ENCODE data around the gene CANT1. TPM values are rescaled to one million over a fixed set of nuclear protein-coding genes. Genes with fewer than 3 reads are reported as not detected.
"Not testable (repeated sequence)": the region's sequence is repeated elsewhere in the genome, so short reads cannot be mapped to it uniquely, and the experiment has no call there.

The CANT1 gene
- total RNA-seq, 1 experiment from 2014 or later = 106 TPM

- Histone ChIP-seq H3K27ac (no peak overlapping the region), H3K4me3 (no peak overlapping the region), H3K9me3 (replicated peaks) (no peaks in the 10 kb centered on the region), H3K27me3 (replicated peaks) (no peaks in the 10 kb centered on the region), H3K36me3 (no peaks in the 10 kb centered on the region), H3K4me1 (replicated peaks) (peaks cover 30% of the 10 kb centered on the region)
- DNase-seq (ENCODE audit: low read depth in 1 of 2, low spot score in 2 of 2) = no peak
These were observed 49.8 kb downstream of the CANT1 start for GRCh38 chr17:78959803-78960202.

- H3K36me3 ChIP-seq = no peaks in the 10 kb centered on the region
- H3K9me3 ChIP-seq (replicated peaks) = no peaks in the 10 kb centered on the region
- H3K27ac ChIP-seq = 0 out of 2 replicates have a peak overlapping the region, but pooled peaks have one; percentile 10
- peak in 1 of 2 experiments; percentile 54 for DNase-seq (ENCODE audit: low read depth in 1 of 2, low spot score in 2 of 2)
- no peak overlapping the region for H3K4me3 ChIP-seq
- H3K27me3 ChIP-seq (replicated peaks) = no peaks in the 10 kb centered on the region
- H3K4me1 ChIP-seq (replicated peaks) = peaks cover 30% of the 10 kb centered on the region
These were observed 50.9 kb downstream of the CANT1 start for GRCh38 chr17:78958641-78959127.

- Histone ChIP-seq H3K4me1 (replicated peaks) (peaks cover 30% of the 10 kb centered on the region), H3K27ac (no peak overlapping the region), H3K27me3 (replicated peaks) (no peaks in the 10 kb centered on the region), H3K4me3 (no peak overlapping the region), H3K36me3 (no peaks in the 10 kb centered on the region), H3K9me3 (replicated peaks) (no peaks in the 10 kb centered on the region)
- DNase-seq (ENCODE audit: low read depth in 1 of 2, low spot score in 2 of 2) = peak; percentile 30 to 68
These were observed 52.4 kb downstream of the CANT1 start for GRCh38 chr17:78957128-78957527.

GRCh38 chr17:78956254-78956653 lies 53.3 kb downstream of the CANT1 start:
- H3K36me3 ChIP-seq = no peaks in the 10 kb centered on the region
- DNase-seq (ENCODE audit: low read depth in 1 of 2, low spot score in 2 of 2) = no peak
- H3K27ac ChIP-seq = no peak overlapping the region
- no peak overlapping the region for H3K4me3 ChIP-seq
- H3K9me3 ChIP-seq (replicated peaks) = peaks cover 3% of the 10 kb centered on the region
- H3K27me3 ChIP-seq (replicated peaks) = no peaks in the 10 kb centered on the region
- peaks cover 36% of the 10 kb centered on the region for H3K4me1 ChIP-seq (replicated peaks)

GRCh38 chr17:78954684-78955083 lies 54.9 kb downstream of the CANT1 start:
- Histone ChIP-seq H3K27ac (no peak overlapping the region), H3K4me3 (no peak overlapping the region), H3K27me3 (replicated peaks) (no peaks in the 10 kb centered on the region), H3K4me1 (replicated peaks) (peaks cover 36% of the 10 kb centered on the region), H3K9me3 (replicated peaks) (peaks cover 16% of the 10 kb centered on the region), H3K36me3 (no peaks in the 10 kb centered on the region)
- no peak for DNase-seq (ENCODE audit: low read depth in 1 of 2, low spot score in 2 of 2)

- H3K27ac ChIP-seq = no peak overlapping the region
- peaks cover 16% of the 10 kb centered on the region for H3K9me3 ChIP-seq (replicated peaks)
- H3K36me3 ChIP-seq = no peaks in the 10 kb centered on the region
- peaks cover 33% of the 10 kb centered on the region for H3K4me1 ChIP-seq (replicated peaks)
- no peaks in the 10 kb centered on the region for H3K27me3 ChIP-seq (replicated peaks)
- H3K4me3 ChIP-seq = no peak overlapping the region
- DNase-seq (ENCODE audit: low read depth in 1 of 2, low spot score in 2 of 2) = peak in 1 of 2 experiments; percentile 49
These were observed 55.9 kb downstream of the CANT1 start for GRCh38 chr17:78953356-78954350.

GRCh38 chr17:78952706-78953105 lies 56.9 kb downstream of the CANT1 start:
- H3K36me3 ChIP-seq = no peaks in the 10 kb centered on the region
- no peak overlapping the region for H3K4me3 ChIP-seq
- H3K4me1 ChIP-seq (replicated peaks) = peaks cover 31% of the 10 kb centered on the region
- H3K9me3 ChIP-seq (replicated peaks) = peaks cover 16% of the 10 kb centered on the region
- no peaks in the 10 kb centered on the region for H3K27me3 ChIP-seq (replicated peaks)
- no peak overlapping the region for H3K27ac ChIP-seq
- DNase-seq (ENCODE audit: low read depth in 1 of 2, low spot score in 2 of 2) = peak in 1 of 2 experiments; percentile 52

- peak; percentile 41 to 60 for DNase-seq (ENCODE audit: low read depth in 1 of 2, low spot score in 2 of 2)
- Histone ChIP-seq H3K9me3 (replicated peaks) (peaks cover 16% of the 10 kb centered on the region), H3K4me1 (replicated peaks) (peaks cover 32% of the 10 kb centered on the region), H3K27me3 (replicated peaks) (no peaks in the 10 kb centered on the region), H3K27ac (peak overlapping the region; percentile 20; the same call in 1 of the 2 replicates), H3K4me3 (no peak overlapping the region), H3K36me3 (no peaks in the 10 kb centered on the region)
These were observed 57.5 kb downstream of the CANT1 start for GRCh38 chr17:78951967-78952551.

GRCh38 chr17:78950870-78951269 lies 58.7 kb downstream of the CANT1 start:
- H3K4me3 ChIP-seq = no peak overlapping the region
- H3K9me3 ChIP-seq (replicated peaks) = peaks cover 16% of the 10 kb centered on the region
- no peak overlapping the region for H3K27ac ChIP-seq
- peaks cover 36% of the 10 kb centered on the region for H3K4me1 ChIP-seq (replicated peaks)
- no peaks in the 10 kb centered on the region for H3K27me3 ChIP-seq (replicated peaks)
- DNase-seq (ENCODE audit: low read depth in 1 of 2, low spot score in 2 of 2) = no peak
- H3K36me3 ChIP-seq = no peaks in the 10 kb centered on the region

GRCh38 chr17:78947235-78948149 lies 62.1 kb downstream of the CANT1 start:
- peak in 1 of 2 experiments; percentile 55 for DNase-seq (ENCODE audit: low read depth in 1 of 2, low spot score in 2 of 2)
- Histone ChIP-seq H3K27ac (peak overlapping the region; percentile 44), H3K27me3 (replicated peaks) (no peaks in the 10 kb centered on the region), H3K4me3 (no peak overlapping the region), H3K4me1 (replicated peaks) (peaks cover 61% of the 10 kb centered on the region), H3K9me3 (replicated peaks) (peaks cover 16% of the 10 kb centered on the region), H3K36me3 (no peaks in the 10 kb centered on the region)

- Histone ChIP-seq H3K27me3 (replicated peaks) (no peaks in the 10 kb centered on the region), H3K27ac (no peak overlapping the region), H3K9me3 (replicated peaks) (peaks cover 16% of the 10 kb centered on the region), H3K36me3 (no peaks in the 10 kb centered on the region), H3K4me1 (replicated peaks) (peaks cover 53% of the 10 kb centered on the region), H3K4me3 (no peak overlapping the region)
- DNase-seq (ENCODE audit: low read depth in 1 of 2, low spot score in 2 of 2) = no peak
These were observed 62.9 kb downstream of the CANT1 start for GRCh38 chr17:78946631-78947030.

- H3K4me3 ChIP-seq = no peak overlapping the region
- 0 out of 2 replicates have a peak overlapping the region, but pooled peaks have one; percentile 20 for H3K27ac ChIP-seq
- peaks cover 12% of the 10 kb centered on the region for H3K9me3 ChIP-seq (replicated peaks)
- peaks cover 49% of the 10 kb centered on the region for H3K4me1 ChIP-seq (replicated peaks)
- no peaks in the 10 kb centered on the region for H3K36me3 ChIP-seq
- DNase-seq (ENCODE audit: low read depth in 1 of 2, low spot score in 2 of 2) = no peak
- H3K27me3 ChIP-seq (replicated peaks) = no peaks in the 10 kb centered on the region
These were observed 63.4 kb downstream of the CANT1 start for GRCh38 chr17:78946131-78946530.

- H3K27me3 ChIP-seq (replicated peaks); H3K36me3 ChIP-seq; H3K9me3 ChIP-seq (replicated peaks); DNase-seq (ENCODE audit: low read depth in 1 of 2, low spot score in 2 of 2); H3K4me3 ChIP-seq: not testable (repeated sequence)
- Histone ChIP-seq H3K27ac (peak overlapping the region; percentile 48), H3K4me1 (replicated peaks) (peaks cover 56% of the 10 kb centered on the region)
These were observed 64.1 kb downstream of the CANT1 start for GRCh38 chr17:78945455-78945854.
